Tibial nerve (tissue), 4 donors: ENCODE data around the gene DRAXIN. TPM values are rescaled to one million over a fixed set of nuclear protein-coding genes. Genes with fewer than 3 reads are reported as not detected.

Experiments
- DNase-seq, 2 donors: peaks; one replicate each; pipeline ENCODE4 v3.0.0-alpha.2; 2019; ENCODE audit warnings: low spot score in 2 of 2
- H3K27ac ChIP-seq, 4 donors: fragments of 200-600 bp; sonication (generic) in 3 of 4; one replicate each; pipeline ENCODE4 v1.5.1; 2017 to 2019; ENCODE audit warnings: mild to moderate bottlenecking in 1 of 4
- H3K27me3 ChIP-seq, 2 donors: fragments of 200-600 bp; sonication (generic) in 1 of 2; one replicate each; pipeline versions ENCODE4 v1.5.1 to v1.6.0; 2017 to 2019
- H3K36me3 ChIP-seq, 3 donors: fragments of 200-600 bp; sonication (generic); one replicate each; pipeline ENCODE4 v1.5.1; 2018 to 2019
- H3K4me1 ChIP-seq, 4 donors: fragments of 200-600 bp; sonication (generic) in 3 of 4; one replicate each; pipeline ENCODE4 v1.5.1; 2017 to 2019
- H3K4me3 ChIP-seq, 4 donors: fragments of 200-600 bp; sonication (generic) in 3 of 4; one replicate each; pipeline ENCODE4 v1.5.1; 2017 to 2019; ENCODE audit warnings: mild to moderate bottlenecking in 1 of 4, moderate library complexity in 1 of 4
- H3K9me3 ChIP-seq, 4 donors: fragments of 200-600 bp; sonication (generic) in 3 of 4; one replicate each; pipeline ENCODE4 v1.5.1; 2017 to 2019
- EP300 ChIP-seq, 2 donors: sonication (generic); formaldehyde crosslinking; IDR thresholded peaks; one replicate each; pipeline ENCODE4 v1.6.1; 2017; ENCODE audit warnings: antibody characterized with exemption in 2 of 2, mild to moderate bottlenecking in 1 of 2
- POLR2A ChIP-seq, 2 donors: fragments of 450-650 bp; IDR thresholded peaks; one replicate each; pipeline ENCODE4 v1.6.1; 2017; ENCODE audit warnings: antibody characterized with exemption in 2 of 2, mild to moderate bottlenecking in 2 of 2, moderate library complexity in 2 of 2
- WGBS, 2 donors: methylation state at CpG; one replicate each; pipeline ENCODE4 v1.1.5; 2018; 5-methylcytosine and 5-hydroxymethylcytosine counted together
- total RNA-seq, 4 donors: library from RNA; depleted of rRNA; stranded (reverse); fragments of >200 nt; gene quantifications; one replicate each; pipeline ENCODE4 v1.1.0, GENCODE V29; 2016
- TF ChIP-seq, protein P1 (sequence below), 5 experiments: fragments of 200-600 bp in 3 of 5; fragments of 450-650 bp in 2 of 5; sonication (generic) in 3 of 5; IDR thresholded peaks; one replicate each; pipeline ENCODE4 v1.5.1; 2016 to 2019; ENCODE audit warnings: antibody characterized with exemption in 5 of 5, mild to moderate bottlenecking in 3 of 5, moderate library complexity in 2 of 5

Gene DRAXIN
- total RNA-seq, 4 donors from 2014 or later = under 0.01 to 1.2 (median 0.20) TPM; not detected in 1

DNA sequence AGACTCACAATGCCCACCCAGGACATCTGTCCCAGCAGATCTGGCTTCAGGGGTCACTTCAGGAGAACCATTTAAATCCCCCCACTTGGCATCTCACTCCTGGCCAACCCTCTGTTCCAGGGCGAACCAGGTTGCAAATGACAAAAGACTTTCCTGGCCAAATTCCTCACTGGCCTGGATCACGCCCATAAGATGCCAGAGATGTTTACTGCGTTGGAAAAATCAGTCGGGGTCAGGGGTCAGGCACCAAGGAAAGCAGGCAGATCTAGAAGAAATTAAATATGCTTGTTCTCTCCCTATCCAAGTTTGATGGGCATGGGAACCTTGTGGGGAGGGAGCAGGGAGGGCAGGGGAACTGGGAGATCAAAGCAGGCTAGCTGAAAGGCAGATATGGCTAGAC lies 29.8 kb downstream of the DRAXIN start:
- H3K27me3 ChIP-seq = no peaks in the 10 kb centered on the region
- no peaks in the 10 kb centered on the region for H3K9me3 ChIP-seq
- WGBS, 2 donors = 68 to 70% methylated on average over 4 of the region's 4 CpGs
- no peaks in the 10 kb centered on the region for H3K36me3 ChIP-seq
- H3K4me1 ChIP-seq = peaks cover 0 to 13% (median 0%) of the 10 kb centered on the region in 4 donors
- no peak overlapping the region for H3K4me3 ChIP-seq
- TF ChIP-seq EP300 (IDR thresholded peaks at IDR 0.05) (no peak), POLR2A (IDR thresholded peaks at IDR 0.05) (no peak)
- TF ChIP-seq, protein P1, sequence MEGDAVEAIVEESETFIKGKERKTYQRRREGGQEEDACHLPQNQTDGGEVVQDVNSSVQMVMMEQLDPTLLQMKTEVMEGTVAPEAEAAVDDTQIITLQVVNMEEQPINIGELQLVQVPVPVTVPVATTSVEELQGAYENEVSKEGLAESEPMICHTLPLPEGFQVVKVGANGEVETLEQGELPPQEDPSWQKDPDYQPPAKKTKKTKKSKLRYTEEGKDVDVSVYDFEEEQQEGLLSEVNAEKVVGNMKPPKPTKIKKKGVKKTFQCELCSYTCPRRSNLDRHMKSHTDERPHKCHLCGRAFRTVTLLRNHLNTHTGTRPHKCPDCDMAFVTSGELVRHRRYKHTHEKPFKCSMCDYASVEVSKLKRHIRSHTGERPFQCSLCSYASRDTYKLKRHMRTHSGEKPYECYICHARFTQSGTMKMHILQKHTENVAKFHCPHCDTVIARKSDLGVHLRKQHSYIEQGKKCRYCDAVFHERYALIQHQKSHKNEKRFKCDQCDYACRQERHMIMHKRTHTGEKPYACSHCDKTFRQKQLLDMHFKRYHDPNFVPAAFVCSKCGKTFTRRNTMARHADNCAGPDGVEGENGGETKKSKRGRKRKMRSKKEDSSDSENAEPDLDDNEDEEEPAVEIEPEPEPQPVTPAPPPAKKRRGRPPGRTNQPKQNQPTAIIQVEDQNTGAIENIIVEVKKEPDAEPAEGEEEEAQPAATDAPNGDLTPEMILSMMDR (IDR thresholded peaks at IDR 0.05) = no peak
- H3K27ac ChIP-seq = no peak overlapping the region
- no peak for DNase-seq

DNA sequence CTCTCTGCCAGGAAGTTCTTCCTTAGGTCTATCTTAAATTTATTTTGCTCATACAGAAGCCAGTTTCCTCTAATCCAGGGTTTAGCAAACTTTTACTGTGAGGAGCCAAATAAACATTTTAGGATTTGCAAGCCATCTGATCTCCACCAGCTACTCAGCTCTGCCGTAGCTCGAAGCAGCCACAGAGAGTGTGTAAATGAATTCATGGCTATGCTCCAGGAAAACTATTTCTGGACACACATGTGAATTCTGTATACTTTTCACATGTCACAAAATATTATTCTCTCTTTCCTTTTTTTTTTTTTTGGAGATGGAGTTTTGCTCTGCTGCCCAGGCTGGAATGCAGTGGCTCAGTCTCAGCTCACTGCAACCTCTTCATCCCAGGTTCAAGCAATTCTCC lies 31.0 kb downstream of the DRAXIN start:
- H3K9me3 ChIP-seq = no peaks in the 10 kb centered on the region
- DNase-seq = no peak
- 24 to 44% methylated on average over 2 of the region's 2 CpGs for WGBS, 2 donors
- no peaks in the 10 kb centered on the region for H3K27me3 ChIP-seq
- H3K36me3 ChIP-seq = no peaks in the 10 kb centered on the region
- peaks cover 0 to 13% (median 0%) of the 10 kb centered on the region in 4 donors for H3K4me1 ChIP-seq
- no peak overlapping the region for H3K27ac ChIP-seq
- TF ChIP-seq POLR2A (IDR thresholded peaks at IDR 0.05) (no peak), EP300 (IDR thresholded peaks at IDR 0.05) (no peak)
- TF ChIP-seq, protein P1 (IDR thresholded peaks at IDR 0.05) = no peak
- H3K4me3 ChIP-seq = no peak overlapping the region

DNA sequence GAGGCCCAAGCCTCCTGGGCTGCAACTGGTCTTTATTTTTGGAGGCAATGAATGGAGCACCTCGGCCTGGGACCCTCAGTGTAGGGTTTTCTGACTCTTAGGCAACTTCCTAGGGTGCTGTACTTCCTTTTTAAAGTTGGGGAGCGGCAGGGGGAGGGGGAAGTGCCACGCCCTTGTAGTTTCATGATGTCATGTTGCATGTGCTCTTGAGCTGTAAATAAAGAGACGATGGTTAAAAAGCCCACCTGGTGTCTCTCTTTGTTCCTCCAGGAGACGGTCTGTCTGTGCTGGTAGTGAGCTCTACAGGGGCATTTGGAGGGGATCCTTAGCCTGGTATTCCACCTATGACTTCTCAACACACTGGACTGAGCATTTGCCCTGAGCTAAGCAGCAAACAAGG lies 34.1 kb downstream of the DRAXIN start:
- Histone ChIP-seq H3K9me3 (no peaks in the 10 kb centered on the region), H3K27ac (no peak overlapping the region), H3K36me3 (no peaks in the 10 kb centered on the region), H3K27me3 (no peaks in the 10 kb centered on the region), H3K4me1 (peaks cover 0 to 16% (median 8%) of the 10 kb centered on the region in 4 donors), H3K4me3 (no peak overlapping the region)
- TF ChIP-seq EP300 (IDR thresholded peaks at IDR 0.05) (no peak), POLR2A (IDR thresholded peaks at IDR 0.05) (no peak)
- TF ChIP-seq, protein P1 (IDR thresholded peaks at IDR 0.05) = no peak
- 68 to 76% methylated on average over 5 of the region's 5 CpGs for WGBS, 2 donors
- DNase-seq = no peak

DNA sequence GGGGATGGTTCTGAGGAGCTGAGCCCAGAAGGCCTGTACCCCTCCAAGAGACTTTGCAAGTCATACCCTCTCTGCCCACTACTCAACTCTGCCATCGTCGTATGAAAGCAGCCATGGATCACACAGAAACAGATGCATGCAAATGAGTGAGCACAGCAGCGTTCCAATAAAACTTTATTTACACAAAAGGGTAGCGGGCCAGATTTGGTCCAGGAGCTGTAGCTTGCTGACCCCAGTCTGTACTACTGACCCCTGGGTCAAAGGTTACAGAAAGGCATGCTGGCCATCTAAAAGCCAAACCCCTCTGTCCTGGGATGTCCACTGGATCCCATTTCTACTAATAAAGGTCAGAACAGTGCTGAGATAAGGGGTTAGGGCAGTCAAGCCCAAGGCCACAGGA lies 35.6 kb downstream of the DRAXIN start:
- Histone ChIP-seq H3K27ac (no peak overlapping the region), H3K4me3 (no peak overlapping the region), H3K4me1 (peaks cover 0 to 31% (median 16%) of the 10 kb centered on the region in 4 donors), H3K36me3 (no peaks in the 10 kb centered on the region), H3K27me3 (no peaks in the 10 kb centered on the region), H3K9me3 (no peaks in the 10 kb centered on the region)
- TF ChIP-seq EP300 (IDR thresholded peaks at IDR 0.05) = no peak
- TF ChIP-seq, protein P1 (IDR thresholded peaks at IDR 0.05) = no peak
- WGBS, 2 donors = 85 to 89% methylated on average over 4 of the region's 4 CpGs
- DNase-seq = no peak

DNA sequence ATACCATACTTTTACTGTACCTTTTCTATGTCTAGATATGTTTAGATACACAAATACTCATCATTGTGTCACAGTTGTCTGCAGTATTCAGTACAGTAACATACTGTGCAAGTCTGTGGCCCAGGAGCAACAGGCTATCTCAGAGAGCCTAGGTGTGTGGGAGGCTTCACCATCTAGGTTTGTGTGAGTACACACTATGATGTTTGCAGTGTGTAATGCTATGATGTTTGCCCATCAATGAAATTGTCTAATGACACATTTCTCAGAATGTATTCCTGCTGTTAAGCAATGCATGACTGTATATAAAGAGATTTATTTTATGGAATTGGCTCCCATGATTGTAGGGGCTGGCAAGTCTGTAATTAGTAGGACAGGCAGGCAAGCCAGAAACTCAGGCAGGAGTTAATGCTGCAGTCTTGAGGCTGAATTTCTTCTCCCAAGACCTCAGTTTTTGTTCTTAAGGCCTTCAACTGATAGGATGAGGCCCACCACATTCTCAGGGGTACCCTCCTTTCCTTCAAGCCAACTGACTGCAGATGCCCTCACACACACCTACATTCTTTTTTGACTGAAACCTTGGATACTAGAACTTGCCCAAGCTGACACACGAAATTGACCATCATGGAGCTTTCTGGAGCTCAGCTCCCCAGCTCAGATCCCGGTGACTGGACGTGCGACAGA lies 36.8 kb downstream of the DRAXIN start:
- H3K9me3 ChIP-seq = no peaks in the 10 kb centered on the region
- DNase-seq = no peak
- H3K36me3 ChIP-seq = no peaks in the 10 kb centered on the region
- peaks cover 0 to 42% (median 22%) of the 10 kb centered on the region in 4 donors for H3K4me1 ChIP-seq
- TF ChIP-seq, protein P1 (IDR thresholded peaks at IDR 0.05) = no peak
- TF ChIP-seq EP300 (IDR thresholded peaks at IDR 0.05) (no peak), POLR2A (IDR thresholded peaks at IDR 0.05) (no peak)
- no peak overlapping the region for H3K4me3 ChIP-seq
- WGBS, 2 donors = 92 to 93% methylated on average over 4 of the region's 4 CpGs
- H3K27me3 ChIP-seq = no peaks in the 10 kb centered on the region
- H3K27ac ChIP-seq = no peak overlapping the region
